H9 (cell line): ENCODE data around the gene CABCOCO1. TPM values are rescaled to one million over a fixed set of nuclear protein-coding genes. Genes with fewer than 3 reads are reported as not detected.

ENCODE experiments used
- DNase-seq: peaks from one replicate; pipeline ENCODE4 v3.0.0-alpha.2; 2017
- H2AFZ ChIP-seq: one replicate; pipeline ENCODE4 v1.6.1; 2013; ENCODE audit warnings: mild to moderate bottlenecking, low read length, control low read depth, moderate library complexity
- H2AK5ac ChIP-seq: 2 replicates; pipeline ENCODE4 v1.6.1; 2013; ENCODE audit warnings: low read length, control low read depth, mixed read lengths; ENCODE audit not compliant: insufficient read length
- H2BK120ac ChIP-seq: one replicate; pipeline ENCODE4 v1.6.1; 2013; ENCODE audit warnings: low read depth, mild to moderate bottlenecking, low read length, control low read depth, inconsistent platforms; ENCODE audit not compliant: poor library complexity, severe bottlenecking
- H2BK12ac ChIP-seq: 2 replicates; pipeline ENCODE4 v1.6.1; 2013; ENCODE audit warnings: low read length, control low read depth, mixed read lengths, low read depth; ENCODE audit not compliant: insufficient read length
- H2BK15ac ChIP-seq: 2 replicates; pipeline ENCODE4 v1.6.1; 2013; ENCODE audit warnings: low read depth, low read length, control low read depth
- H2BK20ac ChIP-seq: one replicate; pipeline ENCODE4 v1.6.1; 2013; ENCODE audit warnings: low read depth, mild to moderate bottlenecking, low read length, control low read depth, inconsistent platforms; ENCODE audit not compliant: poor library complexity, severe bottlenecking
- H2BK5ac ChIP-seq: 2 replicates; pipeline ENCODE4 v1.6.1; 2013; ENCODE audit warnings: low read length, control low read depth, mixed read lengths; ENCODE audit not compliant: insufficient read length
- H3K14ac ChIP-seq: 2 replicates; pipeline ENCODE4 v1.6.1; 2013; ENCODE audit warnings: low read length, control low read depth; ENCODE audit not compliant: insufficient read depth
- H3K18ac ChIP-seq: 2 replicates; pipeline ENCODE4 v1.6.1; 2013; ENCODE audit warnings: low read depth, mild to moderate bottlenecking, mixed read lengths, low read length, control low read depth; ENCODE audit not compliant: insufficient read length
- H3K23ac ChIP-seq: 2 replicates; pipeline ENCODE4 v1.6.1; 2013; ENCODE audit warnings: low read length, control low read depth, mixed read lengths, low read depth; ENCODE audit not compliant: insufficient read length
- H3K23me2 ChIP-seq: 2 replicates; pipeline ENCODE4 v1.6.1; 2013; ENCODE audit warnings: low read depth, mild to moderate bottlenecking, mixed read lengths, low read length, control low read depth; ENCODE audit not compliant: insufficient read length, poor library complexity, severe bottlenecking
- H3K27ac ChIP-seq: 2 replicates; pipeline ENCODE4 v1.5.1; 2013; ENCODE audit warnings: low read length, control low read depth, mixed read lengths, low read depth; ENCODE audit not compliant: insufficient read length
- H3K27me3 ChIP-seq: 2 replicates; pipeline ENCODE4 v1.6.1; 2013; ENCODE audit warnings: low read length, control low read depth, inconsistent platforms; ENCODE audit not compliant: insufficient read depth
- H3K4ac ChIP-seq: 2 replicates; pipeline ENCODE4 v1.6.1; 2013; ENCODE audit warnings: low read depth, mild to moderate bottlenecking, control low read depth, inconsistent platforms, low read length, moderate library complexity
- H3K4me1 ChIP-seq: 2 replicates; pipeline ENCODE4 v1.6.1; 2013; ENCODE audit warnings: low read length, control low read depth, inconsistent platforms; ENCODE audit not compliant: insufficient read depth
- H3K4me2 ChIP-seq: 2 replicates; pipeline ENCODE4 v1.6.1; 2013; ENCODE audit warnings: low read length, control low read depth, mixed read lengths; ENCODE audit not compliant: insufficient read length, insufficient read depth
- H3K56ac ChIP-seq: 2 replicates; pipeline ENCODE4 v1.6.1; 2013; ENCODE audit warnings: low read depth, mild to moderate bottlenecking, mixed read lengths, low read length, control low read depth; ENCODE audit not compliant: insufficient read length
- H3K79me1 ChIP-seq: 2 replicates; pipeline ENCODE4 v1.6.1; 2013; ENCODE audit warnings: low read depth, mild to moderate bottlenecking, moderate library complexity, low read length, control low read depth, inconsistent platforms; ENCODE audit not compliant: insufficient read depth, poor library complexity, severe bottlenecking
- H3K79me2 ChIP-seq: 2 replicates; pipeline ENCODE4 v1.6.1; 2013; ENCODE audit warnings: low read length, control low read depth, inconsistent platforms; ENCODE audit not compliant: insufficient read depth
- H3K9ac ChIP-seq: 2 replicates; pipeline ENCODE4 v1.6.1; 2013; ENCODE audit warnings: low read length, control low read depth, mixed read lengths; ENCODE audit not compliant: insufficient read length; ENCODE audit errors: extremely low read depth
- H3K9me3 ChIP-seq: one replicate; pipeline ENCODE4 v1.6.1; 2013; ENCODE audit warnings: low read depth, low read length, inconsistent platforms; ENCODE audit not compliant: control insufficient read depth
- H3T11ph ChIP-seq: one replicate; pipeline ENCODE4 v1.6.1; 2013; ENCODE audit warnings: mild to moderate bottlenecking, low read length, control low read depth, inconsistent platforms
- H4K20me1 ChIP-seq: one replicate; pipeline ENCODE4 v1.6.1; 2013; ENCODE audit not compliant: control insufficient read depth, insufficient read length, insufficient read depth
- H4K5ac ChIP-seq: 2 replicates; pipeline ENCODE4 v1.6.1; 2013; ENCODE audit warnings: low read depth, mild to moderate bottlenecking, mixed read lengths, low read length, control low read depth; ENCODE audit not compliant: insufficient read length
- H4K8ac ChIP-seq: replicated peaks from 2 replicates; pipeline ENCODE4 v1.6.1; 2013; ENCODE audit warnings: low read length, control low read depth, mixed read lengths, low read depth; ENCODE audit not compliant: insufficient read length
- H4K91ac ChIP-seq: 2 replicates; pipeline ENCODE4 v1.6.1; 2013; ENCODE audit warnings: low read depth, mild to moderate bottlenecking, moderate library complexity, mixed read lengths, low read length, control low read depth; ENCODE audit not compliant: insufficient read length
- H3K27ac Mint-ChIP-seq, 3 experiments: 2 replicates in 2 of 3; 3 replicates in 1 of 3; pipeline ENCODE4 v1.8.0; 2020 to 2021; ENCODE audit warnings: mixed read lengths in 3 of 3, mild to moderate bottlenecking in 1 of 3, moderate library complexity in 1 of 3
- H3K27me3 Mint-ChIP-seq: 2 replicates; pipeline ENCODE4 v1.8.0; 2021; ENCODE audit warnings: low read depth, mild to moderate bottlenecking, moderate library complexity, mixed read lengths
- H3K36me3 Mint-ChIP-seq, 3 experiments: 2 replicates in 2 of 3; 3 replicates in 1 of 3; pipeline ENCODE4 v1.8.0; 2020 to 2021; ENCODE audit warnings: low read depth in 3 of 3, mixed read lengths in 3 of 3; ENCODE audit not compliant: insufficient read depth in 1 of 3
- H3K4me1 Mint-ChIP-seq, 2 experiments: 2 replicates each; pipeline ENCODE4 v1.8.0; 2020; ENCODE audit warnings: mixed read lengths in 2 of 2
- H3K4me3 Mint-ChIP-seq, 2 experiments: 2 replicates in 1 of 2; 3 replicates in 1 of 2; pipeline ENCODE4 v1.8.0; 2020 to 2021; ENCODE audit warnings: mild to moderate bottlenecking in 2 of 2, mixed read lengths in 2 of 2, moderate library complexity in 1 of 2
- H3K9me3 Mint-ChIP-seq, 2 experiments: 2 replicates in 1 of 2; 3 replicates in 1 of 2; pipeline ENCODE4 v1.8.0; 2020; ENCODE audit warnings: mild to moderate bottlenecking in 2 of 2, mixed read lengths in 2 of 2, moderate library complexity in 1 of 2
- WGBS: extraction: QIAGEN DNeasy Blood & Tissue Kit; methylation state at CpG from one replicate; pipeline ENCODE4 v1.1.7; 2013; ENCODE audit warnings: missing lambda C conversion rate, low lambda C conversion rate, mixed read lengths; ENCODE audit not compliant: insufficient read length; ENCODE audit errors: extremely low coverage; 5-methylcytosine and 5-hydroxymethylcytosine counted together
- total RNA-seq: library from RNA; stranded (reverse); gene quantifications from 2 replicates; pipeline ENCODE4 v1.2.1, GENCODE V29; 2021
- TF ChIP-seq, protein P1 (sequence below): fragments of 200-600 bp; sonication (generic); conservative IDR thresholded peaks from 3 replicates; pipeline ENCODE4 v1.8.0; 2021; ENCODE audit warnings: antibody characterized with exemption, mild to moderate bottlenecking

The CABCOCO1 gene
- total RNA-seq, 1 experiment from 2014 or later, result not detected

DNA sequence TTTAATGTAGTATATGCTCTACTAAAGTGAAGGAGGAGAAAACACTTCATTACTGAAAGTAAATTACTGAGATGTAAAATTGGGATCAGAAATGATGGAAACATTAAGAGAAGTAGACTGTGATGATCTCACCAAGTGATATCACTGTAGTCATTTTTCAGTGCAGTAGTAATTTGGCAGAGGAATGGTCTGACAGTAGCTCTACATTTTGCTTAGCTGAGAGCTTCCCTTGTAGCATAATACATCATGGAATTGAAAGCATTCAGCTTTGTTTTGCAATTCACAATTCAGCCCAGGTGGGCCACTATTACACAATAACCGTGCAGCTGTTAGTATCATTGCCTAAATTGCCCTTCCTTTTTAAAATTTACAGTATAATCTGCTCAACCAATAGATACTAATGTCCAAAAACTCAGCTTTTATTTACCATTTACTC is 19.4 kb upstream of the CABCOCO1 start:
- no peak overlapping the region for H2BK5ac ChIP-seq
- H3K4me1 ChIP-seq, result peaks cover 2% of the 10 kb centered on the region; the same call in 1 of the 2 replicates
- H3K56ac ChIP-seq, result no peak overlapping the region
- no peaks in the 10 kb centered on the region for H3K9me3 ChIP-seq
- no CpG with 5 or more reads among the region's 1 CpG for WGBS
- no peak overlapping the region for H3K14ac ChIP-seq
- no peaks in the 10 kb centered on the region for H3K27me3 Mint-ChIP-seq
- no peaks in the 10 kb centered on the region for H3K23me2 ChIP-seq
- H3K9ac ChIP-seq, result no peak overlapping the region
- H3K4me1 Mint-ChIP-seq, result peaks cover 40 to 46% of the 10 kb centered on the region in 2 experiments
- no peak overlapping the region for H3K23ac ChIP-seq
- no peak overlapping the region for H3T11ph ChIP-seq
- no peaks in the 10 kb centered on the region for H3K79me2 ChIP-seq
- no peak overlapping the region for H2AFZ ChIP-seq
- H2BK15ac ChIP-seq, result no peak overlapping the region
- no peak overlapping the region for H4K8ac ChIP-seq
- H3K27ac Mint-ChIP-seq, result peak overlapping the region in 2 of 3 experiments; percentile 26 to 89; a peak in 3 of 7 replicates
- no peaks in the 10 kb centered on the region for H3K79me1 ChIP-seq
- H3K9me3 Mint-ChIP-seq, result no peaks in the 10 kb centered on the region
- H4K20me1 ChIP-seq, result no peaks in the 10 kb centered on the region
- no peak overlapping the region for H4K5ac ChIP-seq
- H3K27ac ChIP-seq, result peak overlapping the region; percentile 9
- no peaks in the 10 kb centered on the region for H3K27me3 ChIP-seq
- no peak overlapping the region for H2BK20ac ChIP-seq
- no peak overlapping the region for H3K4me2 ChIP-seq
- no peak overlapping the region for H2AK5ac ChIP-seq
- TF ChIP-seq, protein P1, sequence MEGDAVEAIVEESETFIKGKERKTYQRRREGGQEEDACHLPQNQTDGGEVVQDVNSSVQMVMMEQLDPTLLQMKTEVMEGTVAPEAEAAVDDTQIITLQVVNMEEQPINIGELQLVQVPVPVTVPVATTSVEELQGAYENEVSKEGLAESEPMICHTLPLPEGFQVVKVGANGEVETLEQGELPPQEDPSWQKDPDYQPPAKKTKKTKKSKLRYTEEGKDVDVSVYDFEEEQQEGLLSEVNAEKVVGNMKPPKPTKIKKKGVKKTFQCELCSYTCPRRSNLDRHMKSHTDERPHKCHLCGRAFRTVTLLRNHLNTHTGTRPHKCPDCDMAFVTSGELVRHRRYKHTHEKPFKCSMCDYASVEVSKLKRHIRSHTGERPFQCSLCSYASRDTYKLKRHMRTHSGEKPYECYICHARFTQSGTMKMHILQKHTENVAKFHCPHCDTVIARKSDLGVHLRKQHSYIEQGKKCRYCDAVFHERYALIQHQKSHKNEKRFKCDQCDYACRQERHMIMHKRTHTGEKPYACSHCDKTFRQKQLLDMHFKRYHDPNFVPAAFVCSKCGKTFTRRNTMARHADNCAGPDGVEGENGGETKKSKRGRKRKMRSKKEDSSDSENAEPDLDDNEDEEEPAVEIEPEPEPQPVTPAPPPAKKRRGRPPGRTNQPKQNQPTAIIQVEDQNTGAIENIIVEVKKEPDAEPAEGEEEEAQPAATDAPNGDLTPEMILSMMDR, result no peak
- H2BK120ac ChIP-seq, result no peak overlapping the region
- H3K36me3 Mint-ChIP-seq, result no peaks in the 10 kb centered on the region
- H3K4me3 Mint-ChIP-seq, result no peak overlapping the region
- no peak overlapping the region for H4K91ac ChIP-seq
- no peak overlapping the region for H3K18ac ChIP-seq
- H2BK12ac ChIP-seq, result no peak overlapping the region
- H3K4ac ChIP-seq, result no peak overlapping the region
- DNase-seq, result no peak
